ENCODE measurements around the gene STK24.

The STK24 gene

DNA sequence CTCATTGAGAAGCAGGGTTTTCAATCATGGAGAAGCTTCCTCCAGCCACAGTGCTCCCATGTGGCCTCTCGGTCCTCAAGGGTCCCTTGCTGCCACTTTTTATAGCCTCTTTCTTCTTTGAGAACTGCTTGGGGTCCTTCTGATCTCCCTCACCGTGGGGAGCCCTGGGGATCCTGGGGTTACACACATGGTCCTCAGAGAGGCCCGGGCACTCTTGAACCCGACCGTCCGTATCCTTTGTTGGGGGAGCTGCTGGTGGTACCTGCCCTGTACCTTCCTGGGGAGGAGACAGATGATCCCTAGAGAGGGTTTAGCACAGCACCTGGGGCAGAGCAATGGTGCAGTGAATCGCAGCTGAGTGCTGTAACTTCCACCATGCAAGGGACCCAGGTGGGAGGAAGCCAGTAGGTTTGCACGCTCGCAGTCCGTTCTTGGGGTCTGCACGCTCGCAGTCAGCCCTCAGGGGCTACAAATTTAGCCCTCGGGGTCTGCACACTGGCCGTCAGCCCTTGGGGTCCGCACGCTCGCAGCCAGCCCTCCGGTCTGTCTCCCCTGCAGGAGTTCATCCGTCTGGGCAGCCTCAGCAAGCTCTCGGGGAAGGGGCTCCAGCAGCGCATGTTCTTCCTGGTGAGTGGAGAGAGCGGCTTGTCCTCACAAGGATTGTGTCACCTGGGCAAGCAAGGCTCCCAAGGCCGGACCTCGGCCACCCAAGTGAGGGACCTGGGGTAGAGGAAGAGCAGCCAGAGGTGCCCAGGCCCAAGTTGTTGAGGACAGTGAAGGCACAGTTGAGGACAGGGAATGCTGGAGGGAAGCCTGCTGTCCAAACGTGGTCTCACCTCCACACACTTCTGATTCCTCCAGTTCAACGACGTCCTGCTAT is 138.4 kb downstream of the STK24 start:
- Histone ChIP-seq H3K9me3 (ENCODE audit: control insufficient read depth, insufficient read depth, low read length) (no peaks in the 10 kb centered on the region), H3K4me3 (ENCODE audit: low read length) (no peak overlapping the region), H4K20me1 (ENCODE audit: control insufficient read depth, insufficient read depth, low read depth, low read length) (no peaks in the 10 kb centered on the region), H3K27me3 (ENCODE audit: control insufficient read depth, low read length) (no peaks in the 10 kb centered on the region), H3K4me1 (ENCODE audit: control insufficient read depth, low read length) (no peaks in the 10 kb centered on the region), H3K4me2 (ENCODE audit: low read length) (no peak overlapping the region), H3K27ac (ENCODE audit: low read depth, low read length) (no peak overlapping the region), H3K79me2 (ENCODE audit: control insufficient read depth, low read length) (no peaks in the 10 kb centered on the region), H3K9me2 (replicated peaks; ENCODE audit: control insufficient read depth, low read length) (no peaks in the 10 kb centered on the region), H3F3A (ENCODE audit: control insufficient read depth, insufficient read depth) (no peaks in the 10 kb centered on the region), H3K36me3 (ENCODE audit: control insufficient read depth, low read length) (no peaks in the 10 kb centered on the region)
- TF ChIP-seq CTCF (IDR thresholded peaks at IDR 0.05; ENCODE audit: low read depth, low read length, poor library complexity, severe bottlenecking) (no peak), EZH2phosphoT487 (IDR thresholded peaks at IDR 0.05; ENCODE audit: borderline replicate concordance, low read length) (no peak)

DNA sequence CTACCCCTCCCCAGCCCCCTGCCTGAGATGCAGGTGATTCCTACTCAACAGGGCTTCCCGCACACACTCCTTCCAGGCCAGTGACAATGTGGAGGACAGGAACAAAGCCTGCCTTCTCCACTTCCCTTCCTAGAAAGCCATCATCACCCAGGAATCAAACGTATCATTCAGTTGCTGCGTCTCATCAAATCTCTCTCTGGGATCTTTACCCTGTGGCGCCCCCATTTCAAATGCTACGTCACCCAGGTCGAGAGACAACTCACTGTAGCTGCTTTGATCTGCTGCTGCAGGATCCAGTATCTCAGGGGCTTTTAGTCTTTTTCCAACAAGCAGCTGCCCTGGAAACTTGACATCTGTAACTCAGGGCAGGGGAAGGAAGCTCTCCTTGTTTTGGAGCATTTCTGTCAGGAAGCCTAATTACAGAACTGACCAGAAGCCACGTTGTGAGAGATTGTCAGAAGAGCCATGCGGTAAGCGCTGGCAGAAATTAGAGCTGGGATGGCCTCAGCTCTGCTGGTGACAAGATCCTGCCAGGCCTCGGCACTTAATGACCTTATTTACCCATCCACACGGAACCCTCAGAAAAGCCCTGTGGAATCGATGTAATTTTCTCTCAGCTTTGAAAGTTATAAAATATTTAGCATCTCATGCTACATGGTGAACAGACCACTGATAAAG is 140.5 kb downstream of the STK24 start:
- no peak overlapping the region for H3K27ac ChIP-seq (ENCODE audit: low read depth, low read length)
- no peaks in the 10 kb centered on the region for H3K36me3 ChIP-seq (ENCODE audit: control insufficient read depth, low read length)
- H3K9me3 ChIP-seq (ENCODE audit: control insufficient read depth, insufficient read depth, low read length) = no peaks in the 10 kb centered on the region
- H3K4me2 ChIP-seq (ENCODE audit: low read length) = no peak overlapping the region
- H3K9me2 ChIP-seq (replicated peaks; ENCODE audit: control insufficient read depth, low read length) = no peaks in the 10 kb centered on the region
- H3F3A ChIP-seq (ENCODE audit: control insufficient read depth, insufficient read depth) = no peaks in the 10 kb centered on the region
- no peaks in the 10 kb centered on the region for H4K20me1 ChIP-seq (ENCODE audit: control insufficient read depth, insufficient read depth, low read depth, low read length)
- H3K4me3 ChIP-seq (ENCODE audit: low read length) = no peak overlapping the region
- H3K4me1 ChIP-seq (ENCODE audit: control insufficient read depth, low read length) = no peaks in the 10 kb centered on the region
- H3K27me3 ChIP-seq (ENCODE audit: control insufficient read depth, low read length) = no peaks in the 10 kb centered on the region
- H3K79me2 ChIP-seq (ENCODE audit: control insufficient read depth, low read length) = no peaks in the 10 kb centered on the region
- TF ChIP-seq EZH2phosphoT487 (IDR thresholded peaks at IDR 0.05; ENCODE audit: borderline replicate concordance, low read length) = no peak
- no peak for TF ChIP-seq CTCF (IDR thresholded peaks at IDR 0.05; ENCODE audit: low read depth, low read length, poor library complexity, severe bottlenecking)

- Histone ChIP-seq H3K27ac (ENCODE audit: low read depth, low read length) (no peak overlapping the region), H3K9me2 (replicated peaks; ENCODE audit: control insufficient read depth, low read length) (no peaks in the 10 kb centered on the region), H3K4me2 (ENCODE audit: low read length) (no peak overlapping the region), H3K79me2 (ENCODE audit: control insufficient read depth, low read length) (no peaks in the 10 kb centered on the region), H4K20me1 (ENCODE audit: control insufficient read depth, insufficient read depth, low read depth, low read length) (no peaks in the 10 kb centered on the region), H3K27me3 (ENCODE audit: control insufficient read depth, low read length) (no peaks in the 10 kb centered on the region), H3K4me3 (ENCODE audit: low read length) (no peak overlapping the region), H3K4me1 (ENCODE audit: control insufficient read depth, low read length) (no peaks in the 10 kb centered on the region), H3K36me3 (ENCODE audit: control insufficient read depth, low read length) (no peaks in the 10 kb centered on the region), H3K9me3 (ENCODE audit: control insufficient read depth, insufficient read depth, low read length) (no peaks in the 10 kb centered on the region), H3F3A (ENCODE audit: control insufficient read depth, insufficient read depth) (no peaks in the 10 kb centered on the region)
- TF ChIP-seq CTCF (IDR thresholded peaks at IDR 0.05; ENCODE audit: low read depth, low read length, poor library complexity, severe bottlenecking) (no peak), EZH2phosphoT487 (IDR thresholded peaks at IDR 0.05; ENCODE audit: borderline replicate concordance, low read length) (no peak)
Observed at GRCh38 chr13:98435376-98435775, 141.5 kb downstream of the STK24 start.
